Immature natural killer cell (primary cell): ENCODE data around the gene SERPINB4. TPM values are rescaled to one million over a fixed set of nuclear protein-coding genes. Genes with fewer than 3 reads are reported as not detected.
"Not testable (repeated sequence)": the region's sequence is repeated elsewhere in the genome, so short reads cannot be mapped to it uniquely, and the experiment has no call there.

Source experiments
- DNase-seq, 3 donors: peaks; one replicate each; pipeline ENCODE4 v3.0.0; 2022; ENCODE audit warnings: mixed read lengths in 1 of 3
- H3K27ac Mint-ChIP-seq, 6 donors: one replicate each; pipeline ENCODE4 v1.8.0; 2020; ENCODE audit warnings: mixed read lengths in 6 of 6, mild to moderate bottlenecking in 5 of 6, inconsistent platforms in 4 of 6, moderate library complexity in 3 of 6
- H3K27me3 Mint-ChIP-seq, 3 donors: one replicate each; pipeline ENCODE4 v1.8.0; 2020 to 2021; ENCODE audit warnings: low read depth in 3 of 3, mild to moderate bottlenecking in 3 of 3, mixed read lengths in 3 of 3, moderate library complexity in 3 of 3, inconsistent platforms in 1 of 3
- H3K36me3 Mint-ChIP-seq, 3 donors: one replicate each; pipeline ENCODE4 v1.8.0; 2020; ENCODE audit warnings: mixed read lengths in 3 of 3, inconsistent platforms in 2 of 3, mild to moderate bottlenecking in 2 of 3
- H3K4me1 Mint-ChIP-seq, 2 donors: one replicate each; pipeline ENCODE4 v1.8.0; 2020; ENCODE audit warnings: inconsistent platforms in 2 of 2, mild to moderate bottlenecking in 2 of 2, mixed read lengths in 2 of 2, moderate library complexity in 1 of 2
- H3K4me3 Mint-ChIP-seq, 5 donors: one replicate each; pipeline ENCODE4 v1.8.0; 2020; ENCODE audit warnings: mild to moderate bottlenecking in 5 of 5, mixed read lengths in 5 of 5, inconsistent platforms in 3 of 5, moderate library complexity in 3 of 5
- H3K9me3 Mint-ChIP-seq, 6 donors: one replicate each; pipeline ENCODE4 v1.8.0; 2020; ENCODE audit warnings: mild to moderate bottlenecking in 6 of 6, mixed read lengths in 6 of 6, inconsistent platforms in 4 of 6, moderate library complexity in 3 of 6
- polyA plus RNA-seq, 3 donors: library from polyadenylated mRNA; unstranded; fragments of 300-500 nt; fragmentation: Illumina TruSeq; gene quantifications; one replicate each; pipeline ENCODE4 v1.2.3, GENCODE V29; 2021

The SERPINB4 gene
- polyA plus RNA-seq: not detected

GRCh38 chr18:63644142-63644541 lies at the start of gene SERPINB4:
Gene SERPINB4, minus strand, starts transcription at chr18:63644256. Its CDS starts 679 bp downstream, at chr18:63643577.
- H3K4me3 Mint-ChIP-seq, H3K36me3 Mint-ChIP-seq, DNase-seq, H3K27me3 Mint-ChIP-seq, H3K4me1 Mint-ChIP-seq, H3K9me3 Mint-ChIP-seq, H3K27ac Mint-ChIP-seq: not testable (repeated sequence)

- Mint-ChIP-seq H3K27me3 (peaks cover 1 to 6% (median 5%) of the 10 kb centered on the region in 3 donors), H3K4me1 (no peaks in the 10 kb centered on the region), H3K9me3 (peaks cover 0 to 28% (median 3%) of the 10 kb centered on the region in 6 donors), H3K27ac (no peak overlapping the region), H3K36me3 (no peaks in the 10 kb centered on the region), H3K4me3 (no peak overlapping the region)
- no peak for DNase-seq
Observed at GRCh38 chr18:63689064-63689463, 45.0 kb upstream of the SERPINB4 start.

- Mint-ChIP-seq H3K9me3 (peaks cover 0 to 22% (median 4%) of the 10 kb centered on the region in 6 donors), H3K27me3 (peaks cover 1 to 5% (median 4%) of the 10 kb centered on the region in 3 donors), H3K4me1 (no peaks in the 10 kb centered on the region), H3K4me3 (no peak overlapping the region), H3K36me3 (no peaks in the 10 kb centered on the region), H3K27ac (no peak overlapping the region)
- DNase-seq: no peak
Observed at GRCh38 chr18:63686871-63687270, 42.8 kb upstream of the SERPINB4 start.

- H3K4me3 Mint-ChIP-seq: no peak overlapping the region
- peaks cover 0 to 15% (median 3%) of the 10 kb centered on the region in 6 donors for H3K9me3 Mint-ChIP-seq
- no peaks in the 10 kb centered on the region for H3K4me1 Mint-ChIP-seq
- H3K36me3 Mint-ChIP-seq: no peaks in the 10 kb centered on the region
- no peak for DNase-seq
- peaks cover 1 to 4% (median 3%) of the 10 kb centered on the region in 3 donors for H3K27me3 Mint-ChIP-seq
- H3K27ac Mint-ChIP-seq: no peak overlapping the region
Observed at GRCh38 chr18:63684718-63685117, 40.7 kb upstream of the SERPINB4 start.

- DNase-seq: no peak
- H3K27ac Mint-ChIP-seq: no peak overlapping the region
- H3K4me1 Mint-ChIP-seq: no peaks in the 10 kb centered on the region
- H3K36me3 Mint-ChIP-seq: no peaks in the 10 kb centered on the region
- H3K9me3 Mint-ChIP-seq: peaks cover 0 to 7% (median 2%) of the 10 kb centered on the region in 6 donors
- no peak overlapping the region for H3K4me3 Mint-ChIP-seq
- peaks cover 1 to 3% (median 2%) of the 10 kb centered on the region in 3 donors for H3K27me3 Mint-ChIP-seq
Observed at GRCh38 chr18:63683890-63684289, 39.8 kb upstream of the SERPINB4 start.

GRCh38 chr18:63683152-63683551 lies 39.1 kb upstream of the SERPINB4 start:
- H3K4me1 Mint-ChIP-seq: no peaks in the 10 kb centered on the region
- no peaks in the 10 kb centered on the region for H3K36me3 Mint-ChIP-seq
- DNase-seq: no peak
- no peak overlapping the region for H3K27ac Mint-ChIP-seq
- H3K27me3 Mint-ChIP-seq: peaks cover 1 to 3% (median 2%) of the 10 kb centered on the region in 3 donors
- H3K9me3 Mint-ChIP-seq: peaks cover 0 to 7% (median 2%) of the 10 kb centered on the region in 6 donors
- no peak overlapping the region for H3K4me3 Mint-ChIP-seq

GRCh38 chr18:63681449-63682340 lies 37.6 kb upstream of the SERPINB4 start:
- H3K4me3 Mint-ChIP-seq: no peak overlapping the region
- H3K27me3 Mint-ChIP-seq: peaks cover 0 to 5% (median 2%) of the 10 kb centered on the region in 3 donors
- no peak for DNase-seq
- H3K4me1 Mint-ChIP-seq: no peaks in the 10 kb centered on the region
- H3K27ac Mint-ChIP-seq: no peak overlapping the region
- H3K9me3 Mint-ChIP-seq: peaks cover 0 to 3% (median 1%) of the 10 kb centered on the region in 6 donors
- no peaks in the 10 kb centered on the region for H3K36me3 Mint-ChIP-seq

GRCh38 chr18:63679820-63680606 lies 36.0 kb upstream of the SERPINB4 start:
- no peak for DNase-seq
- Mint-ChIP-seq H3K36me3 (no peaks in the 10 kb centered on the region), H3K27ac (no peak overlapping the region), H3K9me3 (peaks cover 0 to 3% (median 0%) of the 10 kb centered on the region in 6 donors), H3K4me1 (no peaks in the 10 kb centered on the region), H3K4me3 (no peak overlapping the region), H3K27me3 (peaks cover 1 to 4% (median 2%) of the 10 kb centered on the region in 3 donors)

GRCh38 chr18:63677500-63678225 lies 33.6 kb upstream of the SERPINB4 start:
- H3K27me3 Mint-ChIP-seq: peaks cover 1 to 6% (median 2%) of the 10 kb centered on the region in 3 donors
- no peak overlapping the region for H3K4me3 Mint-ChIP-seq
- no peaks in the 10 kb centered on the region for H3K4me1 Mint-ChIP-seq
- DNase-seq: no peak
- H3K9me3 Mint-ChIP-seq: peaks cover 0 to 5% (median 0%) of the 10 kb centered on the region in 6 donors
- H3K27ac Mint-ChIP-seq: no peak overlapping the region
- no peaks in the 10 kb centered on the region for H3K36me3 Mint-ChIP-seq

GRCh38 chr18:63676526-63677323 lies 32.7 kb upstream of the SERPINB4 start:
- no peak overlapping the region for H3K4me3 Mint-ChIP-seq
- no peaks in the 10 kb centered on the region for H3K36me3 Mint-ChIP-seq
- no peak for DNase-seq
- peaks cover 0 to 8% (median 0%) of the 10 kb centered on the region in 6 donors for H3K9me3 Mint-ChIP-seq
- H3K4me1 Mint-ChIP-seq: no peaks in the 10 kb centered on the region
- peaks cover 1 to 6% (median 2%) of the 10 kb centered on the region in 3 donors for H3K27me3 Mint-ChIP-seq
- no peak overlapping the region for H3K27ac Mint-ChIP-seq

GRCh38 chr18:63664571-63664970 lies 20.5 kb upstream of the SERPINB4 start:
- peaks cover 0 to 4% (median 2%) of the 10 kb centered on the region in 3 donors for H3K27me3 Mint-ChIP-seq
- no peak overlapping the region for H3K27ac Mint-ChIP-seq
- H3K4me1 Mint-ChIP-seq: no peaks in the 10 kb centered on the region
- peaks cover 0 to 3% (median 0%) of the 10 kb centered on the region in 6 donors for H3K9me3 Mint-ChIP-seq
- no peaks in the 10 kb centered on the region for H3K36me3 Mint-ChIP-seq
- no peak overlapping the region for H3K4me3 Mint-ChIP-seq
- DNase-seq: no peak

GRCh38 chr18:63661750-63662149 lies 17.7 kb upstream of the SERPINB4 start, which contains the start of gene SERPINB3:
Gene SERPINB3, minus strand, starts transcription at chr18:63661893. Its CDS starts 677 bp downstream, at chr18:63661216.
- H3K4me1 Mint-ChIP-seq, H3K36me3 Mint-ChIP-seq, H3K27me3 Mint-ChIP-seq, H3K27ac Mint-ChIP-seq, H3K9me3 Mint-ChIP-seq, DNase-seq, H3K4me3 Mint-ChIP-seq: not testable (repeated sequence)

GRCh38 chr18:63658920-63659319 lies 14.9 kb upstream of the SERPINB4 start:
- not testable (repeated sequence) for H3K27me3 Mint-ChIP-seq, H3K9me3 Mint-ChIP-seq, H3K27ac Mint-ChIP-seq, H3K4me3 Mint-ChIP-seq, DNase-seq, H3K36me3 Mint-ChIP-seq, H3K4me1 Mint-ChIP-seq
